ENCODE measurements around the gene PACRGL.
"Not testable (repeated sequence)": the region's sequence is repeated elsewhere in the genome, so short reads cannot be mapped to it uniquely, and the experiment has no call there.

The PACRGL gene

GRCh38 chr4:20723463-20723862, 23.2 kb downstream of the PACRGL start:
- no peak for DNase-seq (ENCODE audit: low read depth in 2 of 2)

GRCh38 chr4:20724915-20725314, 24.7 kb downstream of the PACRGL start:
- no peak for DNase-seq (ENCODE audit: low read depth in 2 of 2)

- DNase-seq (ENCODE audit: low read depth in 2 of 2): no peak
These were observed 35.7 kb downstream of the PACRGL start for GRCh38 chr4:20735931-20736330.

- DNase-seq (ENCODE audit: low read depth in 2 of 2): not testable (repeated sequence)
These were observed 45.7 kb downstream of the PACRGL start for GRCh38 chr4:20746000-20746399.

GRCh38 chr4:20752641-20753040, 52.4 kb downstream of the PACRGL start:
- no peak for DNase-seq (ENCODE audit: low read depth in 2 of 2)

- DNase-seq (ENCODE audit: low read depth in 2 of 2): no peak
These were observed 53.8 kb downstream of the PACRGL start for GRCh38 chr4:20754036-20754435.

- no peak for DNase-seq (ENCODE audit: low read depth in 2 of 2)
These were observed 59.8 kb downstream of the PACRGL start for GRCh38 chr4:20760053-20760452.

GRCh38 chr4:20761382-20761781, 61.1 kb downstream of the PACRGL start:
- no peak for DNase-seq (ENCODE audit: low read depth in 2 of 2)

GRCh38 chr4:20761826-20762225, 61.6 kb downstream of the PACRGL start:
- DNase-seq (ENCODE audit: low read depth in 2 of 2): no peak

- no peak for DNase-seq (ENCODE audit: low read depth in 2 of 2)
These were observed 64.2 kb downstream of the PACRGL start for GRCh38 chr4:20764366-20764992.

GRCh38 chr4:20773144-20773997, 73.1 kb downstream of the PACRGL start:
- DNase-seq (ENCODE audit: low read depth in 2 of 2): no peak

- DNase-seq (ENCODE audit: low read depth in 2 of 2): no peak
These were observed 78.6 kb downstream of the PACRGL start for GRCh38 chr4:20778896-20779295.

GRCh38 chr4:20783134-20783533, 82.9 kb downstream of the PACRGL start:
- DNase-seq (ENCODE audit: low read depth in 2 of 2): not testable (repeated sequence)

- DNase-seq (ENCODE audit: low read depth in 2 of 2): no peak
These were observed 87.8 kb downstream of the PACRGL start for GRCh38 chr4:20787940-20788665.
